ENCODE measurements around the gene ALK. TPM values are rescaled to one million over a fixed set of nuclear protein-coding genes. Genes with fewer than 3 reads are reported as not detected.

The ALK gene
- total and polyA plus RNA-seq, 10 of the 15 experiments (the other 5 are each of a cell fraction or from before 2014, with no cell fraction given): 0.11 TPM; not detected in 9

- Histone ChIP-seq H3K9me3 (replicated peaks; ENCODE audit: control insufficient read depth, insufficient read depth, low read length) (no peaks in the 10 kb centered on the region), H3K36me3 (ENCODE audit: control insufficient read depth in 2 of 2, insufficient read depth in 2 of 2, low read length in 1 of 2) (no peaks in the 10 kb centered on the region), H4K20me1 (ENCODE audit: control insufficient read depth, insufficient read depth) (no peaks in the 10 kb centered on the region), H3K27ac (ENCODE audit: control insufficient read depth, insufficient read depth) (no peak overlapping the region), H2AFZ (ENCODE audit: control insufficient read depth, low read depth, low read length) (no peak overlapping the region), H3K4me3 (no peak overlapping the region), H3K9ac (ENCODE audit: control insufficient read depth, insufficient read depth, low read length) (no peak overlapping the region), H3K27me3 (replicated peaks in 1 of 2; ENCODE audit: control insufficient read depth in 2 of 2, insufficient read depth in 2 of 2, low read length in 1 of 2) (no peaks in the 10 kb centered on the region), H3K4me1 (ENCODE audit: control insufficient read depth, insufficient read depth, low read length) (peaks cover 4% of the 10 kb centered on the region; the same call in 1 of the 2 replicates), H3K4me2 (ENCODE audit: control insufficient read depth, insufficient read depth) (no peak overlapping the region), H3K79me2 (ENCODE audit: control insufficient read depth, insufficient read depth, low read length) (no peaks in the 10 kb centered on the region)
- TF ChIP-seq RFX5 (IDR thresholded peaks at IDR 0.05; ENCODE audit: low read depth, low read length): no peak
- TF ChIP-seq IKZF1 (conservative IDR thresholded peaks at IDR 0.05): no peak
- no peak for TF ChIP-seq MTA3 (IDR thresholded peaks at IDR 0.05; ENCODE audit: borderline replicate concordance, low read length)
- in situ Hi-C loops (cut with MboI) (no loop called here), intact Hi-C loops (cut with micrococcal nuclease; ENCODE audit: unreplicated experiment) (no loop called here)
- FAIRE-seq: no peak
- RAD21 ChIA-PET (ENCODE audit: unreplicated experiment): no interaction called here
- no peak for DNase-seq (ENCODE audit: low read depth, low spot score)
- POLR2A ChIA-PET: no interaction called here
- no TSS peak for BruUV-seq (replicated peaks)
- SMC1A ChIA-PET (ENCODE audit: uncharacterized antibody, unreplicated experiment): no interaction called here
- CTCF ChIA-PET: no interaction called here
- no peak for ATAC-seq
- WGBS (ENCODE audit: insufficient coverage, insufficient replicate concordance, low lambda C conversion rate, missing lambda C conversion rate): 55% methylated on average over 10 of the region's 10 CpGs
These were observed 586.7 kb downstream of the ALK start for GRCh38 chr2:29334706-29335105.

GRCh38 chr2:29332540-29332939, 588.8 kb downstream of the ALK start:
- RAD21 ChIA-PET (ENCODE audit: unreplicated experiment): no interaction called here
- in situ Hi-C loops (cut with MboI) (no loop called here), intact Hi-C loops (cut with micrococcal nuclease; ENCODE audit: unreplicated experiment) (no loop called here)
- no peak for ATAC-seq
- Histone ChIP-seq H3K27me3 (replicated peaks in 1 of 2; ENCODE audit: control insufficient read depth in 2 of 2, insufficient read depth in 2 of 2, low read length in 1 of 2) (no peaks in the 10 kb centered on the region; a peak in 1 of 4 replicates), H3K9me3 (replicated peaks; ENCODE audit: control insufficient read depth, insufficient read depth, low read length) (no peaks in the 10 kb centered on the region), H3K79me2 (ENCODE audit: control insufficient read depth, insufficient read depth, low read length) (no peaks in the 10 kb centered on the region), H3K27ac (ENCODE audit: control insufficient read depth, insufficient read depth) (no peak overlapping the region), H3K4me2 (ENCODE audit: control insufficient read depth, insufficient read depth) (no peak overlapping the region), H3K4me1 (ENCODE audit: control insufficient read depth, insufficient read depth, low read length) (peaks cover 4% of the 10 kb centered on the region; the same call in 1 of the 2 replicates), H3K4me3 (no peak overlapping the region), H3K9ac (ENCODE audit: control insufficient read depth, insufficient read depth, low read length) (no peak overlapping the region), H3K36me3 (ENCODE audit: control insufficient read depth in 2 of 2, insufficient read depth in 2 of 2, low read length in 1 of 2) (no peaks in the 10 kb centered on the region), H2AFZ (ENCODE audit: control insufficient read depth, low read depth, low read length) (no peak overlapping the region), H4K20me1 (ENCODE audit: control insufficient read depth, insufficient read depth) (no peaks in the 10 kb centered on the region)
- no peak for DNase-seq (ENCODE audit: low read depth, low spot score)
- BruUV-seq (replicated peaks): no TSS peak
- CTCF ChIA-PET: interaction anchor here (1.6 kb wide), 1 partner anchor 9 kb away, joined by 3 read pairs; no protein-coding TSS in a partner anchor
- FAIRE-seq: no peak
- 72% methylated on average over 2 of the region's 2 CpGs for WGBS (ENCODE audit: insufficient coverage, insufficient replicate concordance, low lambda C conversion rate, missing lambda C conversion rate)
- SMC1A ChIA-PET (ENCODE audit: uncharacterized antibody, unreplicated experiment): no interaction called here
- POLR2A ChIA-PET: no interaction called here
- TF ChIP-seq SPI1 (IDR thresholded peaks at IDR 0.05; ENCODE audit: borderline replicate concordance, insufficient read depth, low read depth, low read length) (no peak), HCFC1 (IDR thresholded peaks at IDR 0.05; ENCODE audit: low read length) (no peak), BCL11A (IDR thresholded peaks at IDR 0.05; ENCODE audit: low read depth, low read length) (no peak), SKIL (IDR thresholded peaks at IDR 0.05; ENCODE audit: low read depth, poor library complexity, severe bottlenecking) (no peak), ZNF207 (IDR thresholded peaks at IDR 0.05; ENCODE audit: borderline replicate concordance) (no peak), NKRF (conservative IDR thresholded peaks at IDR 0.05) (no peak), USF1 (IDR thresholded peaks at IDR 0.05; ENCODE audit: borderline replicate concordance, extremely low read length, insufficient read depth, low read depth, low read length) (no peak), RAD51 (IDR thresholded peaks at IDR 0.05) (no peak), CREB1 (IDR thresholded peaks at IDR 0.05; ENCODE audit: low read depth) (no peak), NFYA (IDR thresholded peaks at IDR 0.05; ENCODE audit: borderline replicate concordance, low read depth, low read length) (no peak), RUNX3 (IDR thresholded peaks at IDR 0.05; ENCODE audit: low read length) (no peak)

Data from GM12878 (cell line).